CD4-positive, alpha-beta T cell treated with Interleukin-21 for 1 hour (primary cell): Measurements from ENCODE around the gene MVB12B.
A peak's percentile ranks its signal among the peaks of the same experiment; 100 is the strongest.

ENCODE experiments used
- DNase-seq: peaks from one replicate; pipeline ENCODE4 v3.0.0-alpha.2; 2020

MVB12B gene

GRCh38 chr9:126304207-126304970 lies 22.2 kb upstream of the MVB12B start:
- no peak for DNase-seq

- DNase-seq, result no peak
Measured at GRCh38 chr9:126304971-126305320, 21.7 kb upstream of the MVB12B start.

- no peak for DNase-seq
Measured at GRCh38 chr9:126306071-126306647, 20.5 kb upstream of the MVB12B start.

GRCh38 chr9:126307322-126308061 lies 19.1 kb upstream of the MVB12B start:
- DNase-seq, result no peak

GRCh38 chr9:126309427-126310189 lies 17.0 kb upstream of the MVB12B start:
- DNase-seq, result no peak

GRCh38 chr9:126312584-126313551 lies 13.8 kb upstream of the MVB12B start:
- DNase-seq, result no peak

GRCh38 chr9:126316085-126316655 lies 10.5 kb upstream of the MVB12B start:
- no peak for DNase-seq

- peak; percentile 57 for DNase-seq
Measured at GRCh38 chr9:126317513-126317912, 9.1 kb upstream of the MVB12B start.

- no peak for DNase-seq
Measured at GRCh38 chr9:126318858-126319257, 7.8 kb upstream of the MVB12B start.

- no peak for DNase-seq
Measured at GRCh38 chr9:126319671-126320070, 7.0 kb upstream of the MVB12B start.

GRCh38 chr9:126320158-126320922 lies 6.3 kb upstream of the MVB12B start:
- peak; percentile 26 for DNase-seq

GRCh38 chr9:126321742-126322141 lies 4.9 kb upstream of the MVB12B start:
- DNase-seq, result no peak

GRCh38 chr9:126325821-126326220 lies 808 bp upstream of the MVB12B start:
- no peak for DNase-seq

GRCh38 chr9:126327006-126327713 lies 531 bp downstream of the MVB12B start:
- peak; percentile 21 for DNase-seq

- no peak for DNase-seq
Measured at GRCh38 chr9:126327714-126328185, 1.1 kb downstream of the MVB12B start.

GRCh38 chr9:126328407-126328806 lies 1.8 kb downstream of the MVB12B start:
- DNase-seq, result no peak

GRCh38 chr9:126329476-126330275 lies 3.0 kb downstream of the MVB12B start:
- peak; percentile 10 for DNase-seq

- no peak for DNase-seq
Measured at GRCh38 chr9:126330536-126330935, 3.9 kb downstream of the MVB12B start.
